Uterus (tissue), 2 donors: ENCODE data around the gene EPM2A.

Experiments used
- CTCF ChIP-seq, 4 experiments: fragments of 200-600 bp in 2 of 4; fragments of 450-650 bp in 2 of 4; sonication (generic) in 2 of 4; IDR thresholded peaks; one replicate each; pipeline ENCODE4 v1.5.1; 2016 to 2019; ENCODE audit warnings: antibody characterized with exemption in 4 of 4, mild to moderate bottlenecking in 2 of 4, moderate library complexity in 1 of 4
- POLR2A ChIP-seq, 2 donors: fragments of 450-650 bp; IDR thresholded peaks; one replicate each; pipeline ENCODE4 v1.6.1; 2016; ENCODE audit warnings: antibody characterized with exemption in 2 of 2, mild to moderate bottlenecking in 1 of 2, moderate library complexity in 1 of 2

- TF ChIP-seq POLR2A (IDR thresholded peaks at IDR 0.05) (no peak), CTCF (IDR thresholded peaks at IDR 0.05) (no peak)
Measured at GRCh38 chr6:145583753-145584152, 151.6 kb downstream of the EPM2A start.
